ENCODE results near the gene DCAF5. TPM values are rescaled to one million over a fixed set of nuclear protein-coding genes. Genes with fewer than 3 reads are reported as not detected.
"Not testable (repeated sequence)": the region's sequence is repeated elsewhere in the genome, so short reads cannot be mapped to it uniquely, and the experiment has no call there.

DCAF5 gene
- total RNA-seq, 1 donor from 2014 or later: 13.8 TPM

- DNase-seq (ENCODE audit: low read depth, low spot score): no peak
These were observed 109.2 kb downstream of the DCAF5 start for GRCh38 chr14:69043596-69044260.

DNA sequence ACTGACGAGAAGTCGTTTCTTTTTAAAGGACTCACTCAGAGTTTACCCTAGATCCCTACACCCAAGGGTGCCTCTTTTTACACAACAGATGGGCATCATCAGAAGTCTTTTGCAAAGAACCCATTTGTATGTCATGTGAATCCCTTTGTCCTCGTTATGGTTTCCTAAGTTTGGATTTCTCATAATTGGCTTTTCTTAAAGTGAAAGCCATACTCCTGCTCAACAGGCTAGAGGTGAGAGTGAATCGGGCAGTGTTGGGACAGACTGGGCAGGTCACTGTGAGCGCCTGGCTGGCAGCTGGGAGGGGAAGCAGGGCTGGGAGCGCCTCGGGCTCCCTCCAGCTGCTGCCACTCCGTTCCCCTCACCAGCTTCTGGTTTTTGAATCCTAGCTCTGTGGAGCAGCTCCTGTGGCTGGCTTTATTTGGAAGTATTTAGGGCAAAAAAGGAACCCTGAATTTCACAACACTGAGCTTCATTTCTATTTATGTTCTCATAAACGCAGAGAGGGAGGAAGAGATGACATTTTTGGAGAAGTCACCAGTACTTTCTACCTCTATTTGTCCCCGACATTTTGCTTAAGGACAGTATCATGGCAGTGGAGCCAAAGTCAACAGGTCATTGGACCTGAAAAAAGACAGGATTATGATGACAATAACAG lies 110.0 kb downstream of the DCAF5 start:
- DNase-seq (ENCODE audit: low read depth, low spot score): no peak

DNA sequence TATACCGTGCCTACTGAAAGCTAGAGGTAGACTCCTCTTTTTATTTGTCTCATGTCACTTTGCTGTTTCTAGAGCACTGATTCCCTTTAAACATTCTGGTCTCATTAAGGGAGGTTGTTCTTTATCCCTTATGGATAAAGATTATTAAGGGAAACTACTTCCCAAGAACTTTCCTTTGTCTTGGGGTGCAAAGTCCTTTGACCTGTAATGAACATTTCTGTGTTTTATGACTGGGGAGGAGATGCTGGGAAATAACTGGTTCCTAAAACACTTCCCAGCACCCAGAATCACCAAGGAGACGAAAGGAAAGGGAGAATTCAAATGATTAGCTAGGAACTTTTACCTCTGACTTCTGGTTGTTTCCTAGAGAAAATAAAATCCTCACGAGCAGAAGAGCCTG lies 110.6 kb downstream of the DCAF5 start:
- no peak for DNase-seq (ENCODE audit: low read depth, low spot score)

- DNase-seq (ENCODE audit: low read depth, low spot score): no peak
These were observed 111.1 kb downstream of the DCAF5 start for GRCh38 chr14:69041783-69042182.

DNA sequence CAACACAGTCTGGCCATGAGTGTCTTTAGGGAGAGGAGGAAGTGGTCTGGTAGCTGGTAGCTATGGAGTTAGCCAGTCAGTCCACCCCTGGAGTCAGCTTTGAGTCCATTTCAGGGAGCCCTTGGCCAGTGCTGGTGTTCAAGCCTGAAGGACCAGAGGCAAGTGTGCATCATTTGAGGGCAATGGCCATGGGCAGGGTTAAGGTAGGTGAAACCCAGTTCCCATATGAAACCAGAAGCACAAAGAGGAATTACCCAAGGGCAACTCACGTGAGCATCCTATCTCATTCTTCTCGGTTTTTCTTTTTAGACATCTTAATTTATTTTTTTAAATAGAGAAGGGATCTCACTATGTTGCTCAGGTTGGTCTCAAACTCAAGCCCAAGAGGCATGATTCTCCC lies 112.6 kb downstream of the DCAF5 start:
- DNase-seq (ENCODE audit: low read depth, low spot score): no peak

- no peak for DNase-seq (ENCODE audit: low read depth, low spot score)
These were observed 113.7 kb downstream of the DCAF5 start for GRCh38 chr14:69039288-69039628.

DNA sequence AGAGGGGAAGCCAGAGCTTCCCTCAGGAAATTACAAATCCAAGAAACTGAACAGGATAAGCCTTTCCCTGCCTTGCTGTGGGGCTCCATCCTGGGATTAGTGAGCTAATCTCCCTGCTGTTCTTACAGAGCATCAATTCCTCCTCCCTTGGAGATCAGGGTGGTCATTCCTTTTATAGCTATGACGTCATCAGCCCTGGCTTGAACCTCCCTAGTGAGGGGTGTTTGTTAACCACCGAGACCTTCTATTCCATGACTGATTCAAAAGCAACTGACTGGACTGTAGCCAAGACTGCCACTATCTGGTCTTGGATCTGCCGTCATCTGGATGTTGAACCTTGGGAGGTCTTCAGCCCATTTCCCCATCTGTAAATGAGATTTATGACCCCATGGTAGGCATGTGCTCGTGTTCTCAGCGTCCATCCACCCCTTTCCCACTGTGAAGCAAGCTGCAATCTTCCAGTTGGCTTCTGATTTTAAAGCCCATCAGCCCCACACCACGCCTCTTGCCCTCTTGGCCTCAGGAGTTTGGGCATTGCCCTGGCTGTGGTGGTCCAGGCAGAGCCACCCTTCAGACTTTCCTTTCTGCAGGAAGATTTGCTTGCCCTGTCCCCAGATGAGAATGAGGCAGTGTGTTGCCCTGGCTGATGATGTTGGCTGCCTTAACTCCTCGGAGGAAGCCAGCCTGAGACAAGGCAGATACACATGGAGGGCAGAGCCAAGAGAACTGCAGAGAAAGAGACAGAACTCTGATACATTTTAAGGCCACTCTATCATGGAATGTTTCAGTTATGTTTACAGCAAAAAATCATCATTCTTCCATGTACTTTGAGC lies 114.2 kb downstream of the DCAF5 start:
- peak; percentile 87 for DNase-seq (ENCODE audit: low read depth, low spot score)

GRCh38 chr14:69037790-69038454 lies 115.0 kb downstream of the DCAF5 start:
- DNase-seq (ENCODE audit: low read depth, low spot score): no peak

DNA sequence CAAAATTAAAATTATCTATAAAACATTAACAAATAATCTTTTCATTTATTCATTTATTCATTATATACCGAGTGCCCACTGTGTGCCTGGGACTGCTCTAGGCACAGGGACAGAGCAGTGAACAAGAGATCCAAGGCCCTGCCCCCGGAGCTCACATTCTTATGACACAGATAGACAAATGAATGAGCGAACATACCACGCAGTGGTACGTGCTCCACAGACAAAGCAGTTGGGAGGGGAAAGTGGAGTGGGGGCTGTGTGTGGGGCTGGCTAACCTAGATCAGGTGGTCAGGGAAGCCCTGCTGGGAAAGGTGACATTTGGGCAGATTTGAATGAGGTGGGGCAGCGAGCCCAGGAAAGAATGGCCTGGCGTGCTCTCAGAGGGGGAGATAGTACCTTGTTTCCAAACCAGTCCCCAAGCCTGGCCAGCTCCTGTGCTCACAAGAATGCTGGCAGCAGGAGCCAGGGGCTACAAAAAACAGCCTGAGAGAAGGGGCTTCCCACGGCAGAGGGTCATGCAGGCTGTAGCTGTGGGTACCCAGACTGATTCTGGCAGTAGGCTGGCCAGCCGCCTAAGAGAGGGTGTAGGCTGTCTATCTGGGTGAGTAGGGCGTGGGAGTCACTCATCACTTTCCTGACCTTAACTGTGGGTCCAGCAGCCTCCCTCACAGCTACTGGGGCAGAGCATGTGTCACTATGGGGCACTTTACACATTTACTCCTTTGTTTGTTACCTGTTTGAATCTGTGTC lies 116.0 kb downstream of the DCAF5 start:
- DNase-seq (ENCODE audit: low read depth, low spot score): no peak

GRCh38 chr14:69034612-69035262 lies 118.2 kb downstream of the DCAF5 start:
- DNase-seq (ENCODE audit: low read depth, low spot score): peak; percentile 89

DNA sequence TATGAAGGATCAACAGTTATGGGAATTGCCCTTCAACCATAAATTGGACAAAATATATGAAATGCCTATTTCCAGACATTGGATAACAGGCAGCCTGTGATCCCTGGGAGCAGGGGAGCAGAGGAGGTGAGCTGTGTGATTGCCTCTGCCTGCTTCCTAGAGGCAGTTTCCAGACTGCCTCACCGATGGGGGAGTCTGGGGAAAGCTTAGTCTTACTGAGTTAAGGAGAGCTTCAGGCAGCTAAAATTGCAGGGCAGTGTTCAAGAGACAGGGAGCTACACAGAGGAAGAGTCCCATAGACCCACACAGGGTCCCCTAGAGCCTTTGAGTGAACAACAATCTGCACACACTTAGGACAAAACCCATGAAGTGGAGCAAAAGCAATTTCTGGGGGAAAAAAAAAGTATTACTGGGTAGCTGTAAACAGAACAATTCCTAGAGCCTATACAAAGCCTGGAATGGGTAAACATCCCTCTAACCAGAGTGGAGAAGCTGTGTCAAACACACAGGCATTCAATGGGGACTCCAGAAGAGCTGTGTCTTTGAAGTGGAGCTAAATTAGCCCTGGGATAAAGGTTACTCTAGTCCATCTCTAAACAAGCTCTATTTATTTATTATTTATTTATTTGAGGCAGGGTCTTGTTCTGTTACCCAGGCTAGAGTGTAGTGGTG lies 125.5 kb downstream of the DCAF5 start:
- no peak for DNase-seq (ENCODE audit: low read depth, low spot score)

DNA sequence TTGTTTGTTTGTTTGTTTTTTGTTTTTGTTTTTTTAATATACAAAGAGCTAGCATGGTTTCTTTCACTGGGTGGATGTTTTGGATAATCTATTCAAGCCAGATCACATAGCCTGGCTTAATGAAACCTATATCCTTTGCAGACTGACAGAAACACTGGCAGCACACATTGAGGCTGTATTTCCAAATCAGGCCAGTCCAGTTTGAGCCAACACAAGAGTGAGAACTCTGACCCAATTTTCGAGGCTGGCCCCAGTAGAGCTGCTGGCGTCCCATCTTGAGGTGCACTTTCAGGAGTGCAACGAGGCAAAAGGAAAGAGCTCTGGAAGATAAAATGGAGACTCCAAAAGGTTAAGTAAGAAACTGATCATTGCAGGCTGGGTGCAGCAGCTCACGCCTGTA lies 129.9 kb downstream of the DCAF5 start:
- DNase-seq (ENCODE audit: low read depth, low spot score): no peak

DNA sequence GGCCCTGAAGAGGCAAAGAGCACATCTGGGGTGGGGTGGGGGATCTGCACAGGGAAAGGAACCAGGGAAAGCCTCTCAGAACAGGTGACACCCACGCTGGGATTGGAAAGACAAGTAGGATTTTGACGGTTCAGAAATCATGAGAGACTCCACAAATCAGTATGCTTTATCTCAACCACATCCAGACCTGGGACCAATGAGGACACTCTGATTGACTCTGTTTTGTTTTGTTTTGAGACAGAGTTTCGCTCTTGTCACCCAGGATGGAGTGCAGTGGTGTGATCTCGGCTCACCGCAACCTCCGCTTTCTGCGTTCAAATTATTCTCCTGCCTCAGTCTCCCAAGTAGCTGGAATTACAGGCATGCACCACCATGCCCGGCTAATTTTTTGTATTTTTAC lies 130.8 kb downstream of the DCAF5 start:
- DNase-seq (ENCODE audit: low read depth, low spot score): not testable (repeated sequence)

GRCh38 chr14:69017706-69018105 lies 135.2 kb downstream of the DCAF5 start:
- no peak for DNase-seq (ENCODE audit: low read depth, low spot score)

DNA sequence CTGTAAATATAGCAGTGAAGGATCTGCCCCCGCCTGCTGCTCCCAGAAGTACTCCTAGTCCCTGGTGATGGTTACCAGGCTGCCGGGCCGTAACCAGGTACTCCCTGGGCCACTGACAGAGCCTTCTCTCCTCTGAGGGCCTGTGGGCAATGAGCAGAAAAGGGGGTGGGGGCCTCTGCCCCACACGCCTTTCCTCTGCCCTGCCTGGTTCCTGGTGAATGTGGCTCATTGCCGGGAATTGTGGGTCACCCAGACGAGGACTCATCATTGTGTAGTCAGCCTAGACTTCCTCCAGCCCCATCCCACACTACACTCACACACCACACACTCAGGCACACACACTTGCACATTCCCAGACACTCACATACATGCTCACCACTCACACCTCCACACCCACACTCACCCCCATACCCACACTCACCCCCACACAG lies 138.1 kb downstream of the DCAF5 start:
- no peak for DNase-seq (ENCODE audit: low read depth, low spot score)

DNA sequence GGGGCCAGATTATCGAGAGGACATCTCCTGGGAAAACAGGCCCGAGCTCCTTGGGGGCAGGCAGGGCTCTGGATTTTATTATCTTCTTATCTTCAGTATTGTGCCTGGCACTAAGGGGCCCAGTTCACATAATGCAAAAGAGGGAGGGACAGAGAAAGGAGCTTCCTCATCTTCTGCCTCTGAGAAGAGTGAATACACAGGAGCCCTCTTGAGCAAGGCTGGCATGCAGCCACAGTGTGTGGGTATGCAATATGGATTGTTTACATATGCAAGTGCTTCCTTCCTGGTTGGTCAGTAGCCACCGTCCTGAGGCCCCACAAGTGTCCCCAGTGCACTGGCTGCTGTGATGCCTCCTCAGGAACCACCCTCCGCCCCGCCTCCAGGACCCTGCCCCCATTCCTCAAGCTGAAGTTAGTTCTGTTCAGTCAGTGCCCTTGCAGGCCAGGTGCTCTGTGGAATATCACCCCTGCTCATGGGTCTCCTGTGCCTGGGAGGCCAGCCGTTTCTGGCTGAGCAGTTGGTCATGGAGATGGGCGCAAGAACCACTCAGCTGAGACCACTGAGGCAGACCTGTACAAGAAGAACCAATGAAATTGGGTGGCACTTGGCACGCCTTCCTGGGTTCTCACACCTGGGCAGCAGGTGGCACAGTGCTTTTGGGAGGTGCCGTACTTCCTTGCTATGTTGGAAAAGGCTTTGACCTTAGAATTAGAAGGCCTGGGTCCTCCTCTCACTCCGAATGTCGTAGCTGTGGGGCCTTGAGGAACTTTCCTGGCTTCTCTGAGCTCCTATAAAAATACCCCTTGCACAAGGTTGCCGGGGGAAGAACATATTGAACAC lies 138.8 kb downstream of the DCAF5 start:
- DNase-seq (ENCODE audit: low read depth, low spot score): no peak

GRCh38 chr14:69012256-69012953 lies 140.5 kb downstream of the DCAF5 start:
- DNase-seq (ENCODE audit: low read depth, low spot score): no peak

DNA sequence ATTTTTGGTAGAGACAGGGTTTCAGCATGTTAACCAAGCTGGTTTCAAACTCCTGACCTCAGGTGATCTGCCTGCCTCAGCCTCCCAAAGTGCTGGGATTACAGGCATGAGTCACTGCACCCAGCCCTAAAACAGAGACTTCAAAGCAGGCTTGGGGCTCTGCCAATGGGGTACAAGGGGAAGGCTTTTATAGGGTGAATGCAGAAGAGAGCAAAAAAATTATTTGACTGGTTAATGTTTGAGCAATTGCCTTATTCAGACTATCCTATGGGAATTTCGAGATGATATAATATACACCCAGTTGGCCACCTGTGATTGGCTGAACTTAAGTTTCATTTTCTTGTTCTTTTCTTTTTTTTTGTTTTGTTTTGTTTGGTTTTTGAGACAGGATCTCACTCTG lies 142.3 kb downstream of the DCAF5 start:
- no peak for DNase-seq (ENCODE audit: low read depth, low spot score)

Data from pulmonary artery endothelial cell (primary cell).